Spinal cord (tissue), 10 donors: ENCODE data around the gene ESPNL. TPM values are rescaled to one million over a fixed set of nuclear protein-coding genes. Genes with fewer than 3 reads are reported as not detected.
"Not testable (repeated sequence)": the region's sequence is repeated elsewhere in the genome, so short reads cannot be mapped to it uniquely, and the experiment has no call there.

Experiments used
- DNase-seq, 6 donors: peaks; one replicate each; pipeline versions ENCODE4 v3.0.0 to v3.0.0-alpha.2; 2013 to 2015; ENCODE audit warnings: low spot score in 6 of 6, low read depth in 4 of 6
- H3K27ac ChIP-seq: one replicate; pipeline ENCODE4 v1.5.1; 2013; ENCODE audit warnings: low read depth, low read length, control low read depth
- H3K27me3 ChIP-seq: one replicate; pipeline ENCODE4 v1.6.1; 2013; ENCODE audit warnings: low read length; ENCODE audit not compliant: control insufficient read depth, insufficient read depth
- H3K36me3 ChIP-seq: one replicate; pipeline ENCODE4 v1.6.1; 2013; ENCODE audit warnings: low read length; ENCODE audit not compliant: control insufficient read depth, insufficient read depth
- H3K4me1 ChIP-seq: one replicate; pipeline ENCODE4 v1.6.1; 2013; ENCODE audit warnings: low read length; ENCODE audit not compliant: control insufficient read depth, insufficient read depth
- H3K4me3 ChIP-seq: one replicate; pipeline ENCODE4 v1.5.1; 2013; ENCODE audit warnings: low read depth, low read length, control low read depth
- H3K9me3 ChIP-seq: one replicate; pipeline ENCODE4 v1.6.1; 2013; ENCODE audit warnings: low read length; ENCODE audit not compliant: control insufficient read depth, insufficient read depth
- WGBS: methylation state at CpG from one replicate; pipeline ENCODE4 v1.1.5; 2013; ENCODE audit warnings: missing lambda C conversion rate; ENCODE audit not compliant: insufficient coverage; 5-methylcytosine and 5-hydroxymethylcytosine counted together
- long read RNA-seq, 4 donors: transcript quantifications; one replicate each; lab custom pipeline, GENCODE V29; 2026
- polyA plus RNA-seq, 2 donors: library from polyadenylated mRNA; unstranded; fragments of 120-200 nt; gene quantifications; one replicate each; pipeline ENCODE4 v1.2.1, GENCODE V29; 2013; ENCODE audit not compliant: insufficient read length in 2 of 2
- total RNA-seq, 2 donors: library from RNA; depleted of rRNA in 1 of 2; stranded (reverse); fragments of 120-200 nt in 1 of 2; fragments of >200 nt in 1 of 2; gene quantifications; one replicate each; pipeline versions ENCODE4 v1.2.3 to v1.2.4, GENCODE V29; 2013 to 2014
- donor health status: healthy.

The ESPNL gene, protein sequence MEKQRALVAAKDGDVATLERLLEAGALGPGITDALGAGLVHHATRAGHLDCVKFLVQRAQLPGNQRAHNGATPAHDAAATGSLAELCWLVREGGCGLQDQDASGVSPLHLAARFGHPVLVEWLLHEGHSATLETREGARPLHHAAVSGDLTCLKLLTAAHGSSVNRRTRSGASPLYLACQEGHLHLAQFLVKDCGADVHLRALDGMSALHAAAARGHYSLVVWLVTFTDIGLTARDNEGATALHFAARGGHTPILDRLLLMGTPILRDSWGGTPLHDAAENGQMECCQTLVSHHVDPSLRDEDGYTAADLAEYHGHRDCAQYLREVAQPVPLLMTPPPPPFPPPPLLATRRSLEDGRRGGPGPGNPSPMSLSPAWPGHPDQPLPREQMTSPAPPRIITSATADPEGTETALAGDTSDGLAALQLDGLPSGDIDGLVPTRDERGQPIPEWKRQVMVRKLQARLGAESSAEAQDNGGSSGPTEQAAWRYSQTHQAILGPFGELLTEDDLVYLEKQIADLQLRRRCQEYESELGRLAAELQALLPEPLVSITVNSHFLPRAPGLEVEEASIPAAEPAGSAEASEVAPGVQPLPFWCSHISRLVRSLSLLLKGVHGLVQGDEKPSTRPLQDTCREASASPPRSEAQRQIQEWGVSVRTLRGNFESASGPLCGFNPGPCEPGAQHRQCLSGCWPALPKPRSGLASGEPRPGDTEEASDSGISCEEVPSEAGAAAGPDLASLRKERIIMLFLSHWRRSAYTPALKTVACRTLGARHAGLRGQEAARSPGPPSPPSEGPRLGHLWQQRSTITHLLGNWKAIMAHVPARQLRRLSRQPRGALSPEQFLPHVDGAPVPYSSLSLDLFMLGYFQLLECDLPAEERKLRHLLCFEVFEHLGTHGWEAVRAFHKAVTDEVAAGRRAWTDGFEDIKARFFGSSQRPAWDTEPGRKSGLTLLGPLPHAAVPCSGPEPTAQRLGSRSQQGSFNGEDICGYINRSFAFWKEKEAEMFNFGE
- total RNA-seq (1 to 10 TPM in 1 of 2 donors, under 1 TPM in 1; 0.50 to 4.3 TPM), polyA plus RNA-seq (under 1 TPM; 0.43 to 0.90 TPM)
- long read RNA-seq, donor 1 = 0 reads
- long read RNA-seq, donor 2 = 0 reads
- long read RNA-seq, donor 3 = 0 reads
- long read RNA-seq, donor 4 = 0 reads

DNA sequence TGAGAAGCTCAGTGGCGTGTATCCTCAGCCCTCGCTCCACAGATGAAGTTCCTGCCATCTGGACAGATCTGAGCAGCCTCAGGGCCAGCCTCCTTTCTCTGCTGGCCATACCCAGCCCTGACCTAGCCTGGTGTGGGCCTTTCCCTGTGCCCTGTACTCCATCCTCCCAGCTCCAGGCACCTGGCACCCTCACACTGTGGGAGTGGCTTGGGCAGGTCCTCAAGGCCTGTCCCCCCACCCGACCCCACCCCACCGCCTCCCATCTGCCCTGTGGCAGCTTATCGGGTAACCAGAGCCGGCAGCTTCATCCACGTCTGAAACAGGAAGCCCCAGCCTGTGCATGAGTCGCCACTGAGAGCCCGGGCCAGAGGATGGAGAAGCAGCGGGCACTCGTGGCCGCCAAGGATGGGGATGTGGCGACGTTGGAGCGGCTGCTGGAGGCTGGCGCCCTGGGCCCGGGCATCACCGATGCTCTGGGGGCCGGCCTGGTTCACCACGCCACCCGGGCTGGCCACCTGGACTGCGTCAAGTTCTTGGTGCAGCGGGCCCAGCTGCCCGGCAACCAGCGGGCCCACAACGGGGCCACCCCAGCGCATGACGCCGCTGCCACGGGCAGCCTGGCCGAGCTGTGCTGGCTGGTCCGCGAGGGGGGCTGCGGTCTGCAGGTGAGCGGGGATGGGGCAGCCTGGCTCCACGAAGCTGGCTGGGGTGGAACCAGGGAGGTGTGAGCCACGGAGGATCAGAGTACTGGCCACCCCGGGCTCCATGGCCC, at the start of gene ESPNL:
ESPNL (plus strand) TSS at position 292 of the 772 bp plus-strand sequence; CDS start at position 372, 80 bp downstream.
- Histone ChIP-seq H3K9me3 (no peaks in the 10 kb centered on the region), H3K4me3 (no peak within 1 kb of the TSS), H3K36me3 (peaks cover 23% of the 10 kb centered on the region), H3K27me3 (no peaks in the 10 kb centered on the region), H3K27ac (no peak within 1 kb of the TSS), H3K4me1 (peaks cover 8% of the 10 kb centered on the region)
- DNase-seq = no peak
- WGBS = 85% methylated on average over 37 of the region's 38 CpGs

DNA sequence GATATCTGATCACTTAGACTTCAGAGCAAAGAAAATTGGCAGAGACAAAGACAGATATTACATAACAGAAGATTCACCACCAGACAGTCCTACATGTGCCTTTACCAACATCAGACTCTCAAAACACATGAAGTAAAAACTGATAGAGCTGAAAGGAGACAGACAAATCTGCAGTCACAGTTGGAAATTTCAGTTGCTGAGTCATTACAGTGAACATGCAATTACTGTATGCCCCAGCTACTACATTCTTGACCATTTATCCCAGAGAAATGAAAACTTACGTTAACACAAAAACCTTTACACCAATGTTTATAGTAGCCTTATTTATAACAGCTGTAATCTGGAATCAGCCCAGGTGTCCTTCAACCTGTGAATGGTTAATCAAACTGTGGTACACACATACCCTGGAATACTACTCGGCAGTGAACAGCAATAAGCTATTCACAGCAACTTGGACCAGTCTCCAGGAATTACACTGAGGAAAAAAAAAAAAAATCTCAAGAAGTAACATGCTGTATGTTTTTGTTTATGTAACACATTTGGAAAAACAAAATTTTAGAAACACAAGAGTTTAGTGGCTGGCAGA, 46.9 kb upstream of the ESPNL start:
- Histone ChIP-seq H3K4me3 (no peak overlapping the region), H3K4me1 (no peaks in the 10 kb centered on the region), H3K9me3 (peaks cover 3% of the 10 kb centered on the region), H3K27me3 (no peaks in the 10 kb centered on the region), H3K36me3 (no peaks in the 10 kb centered on the region), H3K27ac (no peak overlapping the region)
- no peak for DNase-seq
- WGBS = 67% methylated on average over 1 of the region's 2 CpGs

- H3K36me3 ChIP-seq = no peaks in the 10 kb centered on the region
- H3K27ac ChIP-seq = no peak overlapping the region
- no peak for DNase-seq
- H3K4me1 ChIP-seq = no peaks in the 10 kb centered on the region
- no peak overlapping the region for H3K4me3 ChIP-seq
- no peaks in the 10 kb centered on the region for H3K27me3 ChIP-seq
- H3K9me3 ChIP-seq = no peaks in the 10 kb centered on the region
- WGBS = 83% methylated on average over 1 of the region's 3 CpGs
These were observed 44.3 kb upstream of the ESPNL start for GRCh38 chr2:238055841-238056240.

DNA sequence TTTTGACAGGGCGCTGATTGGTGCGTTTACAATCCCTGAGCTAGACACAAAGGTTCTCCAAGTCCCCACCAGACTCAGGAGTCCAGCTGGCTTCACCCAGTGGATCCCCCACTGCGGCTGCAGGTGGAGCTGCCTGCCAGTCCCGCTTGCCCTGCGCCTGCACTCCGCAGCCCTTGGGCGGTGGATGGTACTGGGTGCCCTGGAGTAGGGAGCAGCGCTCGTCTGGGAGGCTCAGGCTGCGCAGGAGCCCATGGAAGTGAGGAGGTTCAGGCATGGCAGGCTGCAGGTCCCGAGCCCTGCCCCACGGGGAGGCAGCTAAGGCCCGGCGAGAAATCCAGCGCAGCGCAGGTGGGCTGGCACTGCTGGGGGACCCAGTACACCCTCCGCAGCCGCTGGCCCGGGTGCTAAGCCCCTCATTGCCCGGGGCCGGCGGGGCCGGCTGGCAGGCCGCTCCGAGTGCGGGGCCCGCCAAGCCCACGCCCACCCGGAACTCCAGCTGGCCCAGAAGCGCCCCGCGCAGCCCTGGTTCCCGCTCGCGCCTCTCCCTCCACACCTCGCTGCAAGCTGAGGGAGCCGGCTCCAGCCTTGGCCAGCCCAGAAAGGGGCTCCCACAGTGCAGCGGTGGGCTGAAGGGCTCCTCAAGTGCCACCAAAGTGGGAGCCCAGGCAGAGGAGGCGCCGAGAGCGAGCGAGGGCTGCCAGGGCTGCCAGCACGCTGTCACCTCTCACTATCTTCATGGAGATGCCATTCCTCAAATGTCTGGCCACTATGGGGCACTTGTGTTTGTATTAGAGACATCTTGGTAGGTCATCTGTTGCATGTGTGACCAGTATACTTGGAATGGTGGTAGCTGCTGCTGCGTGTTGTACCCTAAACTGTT, 42.2 kb upstream of the ESPNL start:
- not testable (repeated sequence) for H3K27ac ChIP-seq, DNase-seq, H3K27me3 ChIP-seq, H3K9me3 ChIP-seq, H3K36me3 ChIP-seq, H3K4me3 ChIP-seq, H3K4me1 ChIP-seq
- WGBS = 89% methylated on average over 40 of the region's 44 CpGs

DNA sequence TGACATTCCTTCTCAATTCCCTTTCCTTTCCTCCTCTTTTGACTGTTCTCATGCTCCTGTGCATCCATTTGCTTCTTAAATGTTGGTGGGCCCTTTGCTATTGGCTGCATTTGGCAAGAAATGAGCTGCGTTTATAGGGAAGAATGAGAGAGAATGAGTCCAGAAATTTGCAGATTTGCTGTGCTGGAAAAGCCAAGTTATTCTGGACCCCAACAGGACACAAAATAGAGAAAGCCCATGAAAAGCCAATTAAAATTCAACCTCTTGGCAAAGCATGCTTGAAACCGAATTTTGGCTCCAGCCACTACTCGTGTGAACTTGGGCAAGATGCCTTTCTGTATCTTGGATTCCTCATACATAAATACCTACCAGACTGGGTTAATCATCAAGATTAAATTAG, 40.6 kb upstream of the ESPNL start:
- Histone ChIP-seq H3K36me3 (peaks cover 2% of the 10 kb centered on the region), H3K4me3 (no peak overlapping the region), H3K4me1 (peaks cover 6% of the 10 kb centered on the region), H3K9me3 (no peaks in the 10 kb centered on the region), H3K27me3 (no peaks in the 10 kb centered on the region), H3K27ac (no peak overlapping the region)
- no peak for DNase-seq
- 100% methylated on average over 1 of the region's 3 CpGs for WGBS

DNA sequence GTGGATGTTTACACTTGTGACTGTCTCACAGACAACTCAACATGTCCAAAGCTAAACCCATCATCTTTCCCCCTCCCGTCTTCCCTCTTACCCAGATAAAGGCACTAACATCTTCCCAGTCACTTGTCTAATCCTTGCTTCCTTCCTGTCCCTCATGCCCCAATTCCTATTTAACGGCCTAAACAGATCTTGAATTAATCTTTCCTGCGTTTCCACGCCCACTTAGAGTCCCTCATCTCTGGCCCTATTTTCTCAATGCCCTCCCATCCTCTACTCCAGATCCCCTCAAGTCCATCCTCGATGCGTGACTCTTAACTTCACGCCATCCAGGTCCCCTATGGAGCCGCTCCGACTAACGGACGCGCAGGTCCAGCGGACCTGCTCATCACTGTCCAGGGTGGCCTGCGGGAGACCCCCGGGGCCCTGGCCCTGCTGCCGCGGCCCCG, 40.0 kb upstream of the ESPNL start:
- WGBS = 2% methylated on average over 18 of the region's 18 CpGs
- Histone ChIP-seq H3K4me1 (peaks cover 6% of the 10 kb centered on the region), H3K36me3 (peaks cover 2% of the 10 kb centered on the region), H3K27ac (peak overlapping the region; percentile 67), H3K27me3 (no peaks in the 10 kb centered on the region), H3K4me3 (peak overlapping the region; percentile 83), H3K9me3 (no peaks in the 10 kb centered on the region)
- DNase-seq = peak in 1 of 6 donors; percentile 12

GRCh38 chr2:238060542-238061314, 39.4 kb upstream of the ESPNL start, which contains the start of gene SCLY:
Gene SCLY, plus strand, starts transcription at chr2:238061001. Its CDS starts 54 bp downstream, at chr2:238061055.
- H3K9me3 ChIP-seq = no peaks in the 10 kb centered on the region
- no peaks in the 10 kb centered on the region for H3K27me3 ChIP-seq
- peaks cover 6% of the 10 kb centered on the region for H3K4me1 ChIP-seq
- peak within 1 kb of the TSS; percentile 67 for H3K27ac ChIP-seq
- peak; percentile 91 to 99 (median 97) for DNase-seq
- peak within 1 kb of the TSS; percentile 83 for H3K4me3 ChIP-seq
- WGBS = under 1% methylated on average over 98 of the region's 98 CpGs
- H3K36me3 ChIP-seq = peaks cover 2% of the 10 kb centered on the region
